NCI-H1048 (cell line): ENCODE data around the gene HMGN5.

Experiments
- DNase-seq: peaks from one replicate; lab custom pipeline; 2025; lab: John Stamatoyannopoulos, UW

Gene HMGN5

GRCh38 chrX:81120258-81120935, 81.3 kb downstream of the HMGN5 start:
- no peak for DNase-seq

- no peak for DNase-seq
Measured at GRCh38 chrX:81114757-81115156, 87.0 kb downstream of the HMGN5 start.

- no peak for DNase-seq
Measured at GRCh38 chrX:81110286-81110685, 91.4 kb downstream of the HMGN5 start.

GRCh38 chrX:81082649-81083048, 119.1 kb downstream of the HMGN5 start:
- no peak for DNase-seq
